NCI-H1048 (cell line): ENCODE data around the gene JAK2.

Source experiments
- DNase-seq: peaks from one replicate; lab custom pipeline; 2025; lab: John Stamatoyannopoulos, UW

The JAK2 gene

DNA sequence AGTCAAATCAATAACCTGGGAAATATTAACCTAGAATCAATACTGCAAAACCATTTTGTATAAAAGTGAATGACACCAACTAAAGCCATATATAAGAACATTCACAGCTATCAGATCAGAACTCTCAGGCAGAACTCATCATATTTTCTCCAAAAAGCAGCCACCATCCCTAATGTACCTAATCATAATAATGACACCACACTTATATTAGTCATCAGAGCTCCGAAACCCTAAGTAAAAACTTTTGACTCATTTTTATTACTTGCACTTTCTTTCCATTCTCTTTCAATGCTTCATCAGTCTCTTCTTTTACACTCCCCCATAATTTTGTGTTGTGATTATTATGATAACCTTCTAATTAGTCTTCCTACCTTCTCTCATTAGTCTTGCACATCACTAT is 155.1 kb downstream of the JAK2 start:
- DNase-seq: no peak

DNA sequence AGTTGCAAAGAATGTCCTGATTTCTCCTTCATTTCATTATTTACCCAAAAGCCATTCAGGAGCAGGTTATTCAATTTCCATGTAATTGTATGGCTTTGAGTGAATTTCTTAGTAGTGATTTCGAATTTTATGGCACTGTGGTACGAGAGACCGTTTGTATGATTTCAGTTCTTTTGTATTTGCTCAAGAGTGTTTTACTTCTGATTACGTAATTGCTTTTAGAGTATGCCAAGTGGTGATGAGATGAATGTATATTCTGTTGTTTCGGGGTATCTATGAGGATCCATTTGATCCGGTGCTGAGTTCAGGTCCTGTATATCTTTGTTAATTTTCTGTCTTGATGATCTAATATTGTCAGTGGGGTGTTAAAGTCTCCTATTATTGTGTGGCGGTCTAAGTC is 159.1 kb downstream of the JAK2 start:
- no peak for DNase-seq

DNA sequence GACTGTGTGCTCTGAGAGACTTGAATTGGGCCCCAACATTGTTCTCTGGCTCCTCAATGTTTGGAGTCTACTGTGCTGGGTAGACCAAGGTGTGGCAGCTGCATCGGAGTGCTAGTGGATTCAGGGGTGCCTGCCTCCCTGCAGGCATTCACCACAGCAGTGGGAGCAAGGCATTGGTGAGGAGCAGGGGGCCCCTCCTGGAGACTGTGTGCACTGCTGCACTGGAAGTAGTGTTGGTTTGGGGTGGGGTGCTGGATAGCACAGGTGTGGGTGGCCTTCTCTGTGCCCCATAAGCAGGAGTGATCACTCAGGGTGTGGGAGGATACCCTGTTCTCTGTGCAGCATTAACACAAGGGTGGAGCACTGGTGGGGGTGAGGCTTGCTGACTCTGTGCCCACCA is 161.2 kb downstream of the JAK2 start:
- no peak for DNase-seq
